Tibial artery (tissue), 4 donors: Measurements from ENCODE around the gene SLC16A13.

Experiments
- DNase-seq, 2 donors: peaks; one replicate each; pipeline ENCODE4 v3.0.0-alpha.2; 2019
- H3K27ac ChIP-seq, 2 donors: fragments of 200-600 bp; sonication (generic) in 1 of 2; 1 replicate in 1 of 2; 2 replicates in 1 of 2; pipeline ENCODE4 v1.5.1; 2018 to 2019; ENCODE audit warnings: mild to moderate bottlenecking in 1 of 2
- H3K27me3 ChIP-seq, 2 donors: fragments of 200-600 bp; sonication (generic) in 1 of 2; one replicate each; pipeline versions ENCODE4 v1.5.1 to v1.6.0; 2016 to 2019
- H3K36me3 ChIP-seq, 3 donors: fragments of 200-600 bp; sonication (generic) in 2 of 3; one replicate each; pipeline ENCODE4 v1.5.1; 2016 to 2019; ENCODE audit warnings: mild to moderate bottlenecking in 2 of 3
- H3K4me1 ChIP-seq, 4 donors: fragments of 200-600 bp; sonication (generic) in 2 of 4; 1 replicate in 3 of 4; 2 replicates in 1 of 4; pipeline ENCODE4 v1.5.1; 2016 to 2019
- H3K4me3 ChIP-seq, 2 donors: fragments of 200-600 bp; sonication (generic) in 1 of 2; 1 replicate in 1 of 2; 2 replicates in 1 of 2; pipeline ENCODE4 v1.5.1; 2018 to 2019; ENCODE audit warnings: mild to moderate bottlenecking in 2 of 2
- H3K9me3 ChIP-seq, 3 donors: fragments of 200-600 bp; sonication (generic) in 1 of 3; one replicate each; pipeline ENCODE4 v1.5.1; 2016 to 2019
- intact Hi-C: fragments of 100-400 bp; cut with DNase I; formaldehyde crosslinking; loops from one replicate; pipeline ENCODE4 v1.15.0; 2023; ENCODE audit warnings: low total_unique reads
- TF ChIP-seq, protein P1 (sequence below), 2 experiments: fragments of 200-600 bp in 1 of 2; fragments of 450-650 bp in 1 of 2; IDR thresholded peaks; one replicate each; pipeline ENCODE4 v1.5.1; 2017 to 2019; ENCODE audit warnings: antibody characterized with exemption in 2 of 2, mild to moderate bottlenecking in 1 of 2, moderate library complexity in 1 of 2

SLC16A13 gene

DNA sequence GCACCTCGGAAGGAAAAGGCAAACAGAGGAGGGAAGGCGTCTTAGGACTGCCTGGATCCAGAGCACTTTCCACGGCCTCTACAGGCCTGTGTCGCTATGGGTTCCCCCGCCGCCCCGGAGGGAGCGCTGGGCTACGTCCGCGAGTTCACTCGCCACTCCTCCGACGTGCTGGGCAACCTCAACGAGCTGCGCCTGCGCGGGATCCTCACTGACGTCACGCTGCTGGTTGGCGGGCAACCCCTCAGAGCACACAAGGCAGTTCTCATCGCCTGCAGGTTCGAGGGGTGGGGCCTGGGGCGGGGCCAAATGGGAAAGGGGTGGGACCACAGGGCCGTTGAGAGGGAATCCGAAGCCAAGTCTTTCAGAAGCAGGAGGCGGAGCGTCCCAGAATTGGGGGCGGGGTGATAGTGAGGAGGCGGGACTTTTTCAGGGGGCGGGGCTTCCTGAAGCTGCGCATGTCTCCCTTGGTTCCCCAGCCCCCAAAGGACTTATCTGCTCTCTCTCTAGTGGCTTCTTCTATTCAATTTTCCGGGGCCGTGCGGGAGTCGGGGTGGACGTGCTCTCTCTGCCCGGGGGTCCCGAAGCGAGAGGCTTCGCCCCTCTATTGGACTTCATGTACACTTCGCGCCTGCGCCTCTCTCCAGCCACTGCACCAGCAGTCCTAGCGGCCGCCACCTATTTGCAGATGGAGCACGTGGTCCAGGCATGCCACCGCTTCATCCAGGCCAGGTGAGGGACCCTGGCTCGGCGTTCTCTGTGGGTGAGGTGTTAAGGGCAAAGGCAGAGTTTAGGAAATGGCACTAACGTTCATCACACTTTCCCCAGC lies 12.0 kb upstream of the SLC16A13 start:
- Histone ChIP-seq H3K4me1 (peaks cover 0 to 28% (median 24%) of the 10 kb centered on the region in 4 donors), H3K4me3 (peak overlapping the region; percentile 25 to 34), H3K36me3 (no peaks in the 10 kb centered on the region), H3K9me3 (no peaks in the 10 kb centered on the region), H3K27me3 (peaks cover 0 to 39% of the 10 kb centered on the region in 2 donors), H3K27ac (peak overlapping the region; percentile 41 to 56)
- TF ChIP-seq, protein P1, sequence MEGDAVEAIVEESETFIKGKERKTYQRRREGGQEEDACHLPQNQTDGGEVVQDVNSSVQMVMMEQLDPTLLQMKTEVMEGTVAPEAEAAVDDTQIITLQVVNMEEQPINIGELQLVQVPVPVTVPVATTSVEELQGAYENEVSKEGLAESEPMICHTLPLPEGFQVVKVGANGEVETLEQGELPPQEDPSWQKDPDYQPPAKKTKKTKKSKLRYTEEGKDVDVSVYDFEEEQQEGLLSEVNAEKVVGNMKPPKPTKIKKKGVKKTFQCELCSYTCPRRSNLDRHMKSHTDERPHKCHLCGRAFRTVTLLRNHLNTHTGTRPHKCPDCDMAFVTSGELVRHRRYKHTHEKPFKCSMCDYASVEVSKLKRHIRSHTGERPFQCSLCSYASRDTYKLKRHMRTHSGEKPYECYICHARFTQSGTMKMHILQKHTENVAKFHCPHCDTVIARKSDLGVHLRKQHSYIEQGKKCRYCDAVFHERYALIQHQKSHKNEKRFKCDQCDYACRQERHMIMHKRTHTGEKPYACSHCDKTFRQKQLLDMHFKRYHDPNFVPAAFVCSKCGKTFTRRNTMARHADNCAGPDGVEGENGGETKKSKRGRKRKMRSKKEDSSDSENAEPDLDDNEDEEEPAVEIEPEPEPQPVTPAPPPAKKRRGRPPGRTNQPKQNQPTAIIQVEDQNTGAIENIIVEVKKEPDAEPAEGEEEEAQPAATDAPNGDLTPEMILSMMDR (IDR thresholded peaks at IDR 0.05), result no peak
- intact Hi-C loops, result loop anchor here (5.0 kb wide), 2 partner anchors 111 to 1359 kb away; partner anchors contain the start of gene RPL26
- DNase-seq, result peak; percentile 86 to 94

DNA sequence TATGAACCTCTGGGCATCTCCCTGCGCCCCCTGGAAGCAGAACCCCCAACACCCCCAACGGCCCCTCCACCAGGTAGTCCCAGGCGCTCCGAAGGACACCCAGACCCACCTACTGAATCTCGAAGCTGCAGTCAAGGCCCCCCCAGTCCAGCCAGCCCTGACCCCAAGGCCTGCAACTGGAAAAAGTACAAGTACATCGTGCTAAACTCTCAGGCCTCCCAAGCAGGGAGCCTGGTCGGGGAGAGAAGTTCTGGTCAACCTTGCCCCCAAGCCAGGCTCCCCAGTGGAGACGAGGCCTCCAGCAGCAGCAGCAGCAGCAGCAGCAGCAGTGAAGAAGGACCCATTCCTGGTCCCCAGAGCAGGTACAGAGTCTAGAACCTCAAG lies 11.4 kb upstream of the SLC16A13 start:
- H3K27me3 ChIP-seq, result peaks cover 0 to 39% of the 10 kb centered on the region in 2 donors
- H3K9me3 ChIP-seq, result no peaks in the 10 kb centered on the region
- intact Hi-C loops, result loop anchor here (5.0 kb wide), 2 partner anchors 112 to 1358 kb away; partner anchors contain the start of gene RPL26
- H3K4me1 ChIP-seq, result peaks cover 0 to 28% (median 23%) of the 10 kb centered on the region in 4 donors
- no peaks in the 10 kb centered on the region for H3K36me3 ChIP-seq
- H3K27ac ChIP-seq, result no peak overlapping the region
- H3K4me3 ChIP-seq, result no peak overlapping the region
- no peak for DNase-seq
- TF ChIP-seq, protein P1 (IDR thresholded peaks at IDR 0.05), result no peak

DNA sequence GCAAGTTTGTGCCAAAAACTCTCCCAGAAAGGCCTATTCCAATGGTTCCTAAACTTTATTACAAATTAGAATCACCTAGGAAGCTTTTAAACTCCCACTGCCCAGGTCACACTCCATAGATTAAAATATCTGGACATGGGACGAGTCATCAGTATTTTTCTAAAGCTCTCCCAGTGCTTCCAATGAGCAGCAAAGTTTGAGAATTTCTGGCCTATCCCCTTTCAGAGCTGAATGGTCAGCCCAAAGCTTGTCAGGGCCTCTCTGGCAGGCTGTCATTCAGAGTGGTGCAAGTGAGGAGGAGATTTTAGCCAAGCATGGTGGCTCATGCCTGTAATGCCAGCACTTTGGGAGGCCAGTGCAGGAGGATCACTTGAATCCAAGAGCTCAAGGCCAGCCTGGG lies 10.6 kb upstream of the SLC16A13 start:
- TF ChIP-seq, protein P1 (IDR thresholded peaks at IDR 0.05), result no peak
- no peak for DNase-seq
- Histone ChIP-seq H3K4me3 (no peak overlapping the region), H3K36me3 (no peaks in the 10 kb centered on the region), H3K27ac (no peak overlapping the region), H3K27me3 (peaks cover 0 to 39% of the 10 kb centered on the region in 2 donors), H3K4me1 (peaks cover 0 to 25% (median 22%) of the 10 kb centered on the region in 4 donors), H3K9me3 (no peaks in the 10 kb centered on the region)
- intact Hi-C loops, result no loop called here

DNA sequence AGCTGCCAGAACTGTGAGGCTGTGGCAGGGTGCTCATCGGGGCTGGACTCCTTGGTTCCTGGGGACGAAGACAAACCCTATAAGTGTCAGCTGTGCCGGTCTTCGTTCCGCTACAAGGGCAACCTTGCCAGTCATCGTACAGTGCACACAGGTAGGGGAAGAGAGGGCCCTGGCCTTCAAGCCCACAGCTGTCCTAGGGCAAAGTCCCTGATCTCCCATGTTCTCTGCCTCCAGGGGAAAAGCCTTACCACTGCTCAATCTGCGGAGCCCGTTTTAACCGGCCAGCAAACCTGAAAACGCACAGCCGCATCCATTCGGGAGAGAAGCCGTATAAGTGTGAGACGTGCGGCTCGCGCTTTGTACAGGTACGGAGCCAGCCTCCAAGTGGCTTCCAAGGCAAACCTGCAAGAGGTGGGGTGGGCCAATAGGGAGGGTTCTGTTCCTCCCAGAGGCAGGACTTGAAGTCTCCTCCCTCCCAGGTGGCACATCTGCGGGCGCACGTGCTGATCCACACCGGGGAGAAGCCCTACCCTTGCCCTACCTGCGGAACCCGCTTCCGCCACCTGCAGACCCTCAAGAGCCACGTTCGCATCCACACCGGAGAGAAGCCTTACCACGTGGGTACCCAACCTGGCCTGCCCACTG lies 9.2 kb upstream of the SLC16A13 start:
- TF ChIP-seq, protein P1 (IDR thresholded peaks at IDR 0.05), result no peak
- Histone ChIP-seq H3K4me3 (no peak overlapping the region), H3K4me1 (peaks cover 0 to 21% (median 17%) of the 10 kb centered on the region in 4 donors), H3K27ac (no peak overlapping the region), H3K27me3 (peaks cover 0 to 40% of the 10 kb centered on the region in 2 donors), H3K36me3 (no peaks in the 10 kb centered on the region), H3K9me3 (no peaks in the 10 kb centered on the region)
- DNase-seq, result no peak
- intact Hi-C loops, result no loop called here

DNA sequence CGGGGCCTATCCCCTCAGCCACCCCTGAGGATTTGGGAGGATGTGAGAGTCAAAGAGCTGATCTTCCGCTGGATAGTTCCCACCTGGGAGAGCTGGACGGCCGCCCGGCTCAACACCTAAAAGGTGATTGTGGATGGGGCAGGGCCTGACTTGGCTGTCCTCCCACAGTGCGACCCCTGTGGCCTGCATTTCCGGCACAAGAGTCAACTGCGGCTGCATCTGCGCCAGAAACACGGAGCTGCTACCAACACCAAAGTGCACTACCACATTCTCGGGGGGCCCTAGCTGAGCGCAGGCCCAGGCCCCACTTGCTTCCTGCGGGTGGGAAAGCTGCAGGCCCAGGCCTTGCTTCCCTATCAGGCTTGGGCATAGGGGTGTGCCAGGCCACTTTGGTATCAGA lies 8.5 kb upstream of the SLC16A13 start:
- Histone ChIP-seq H3K9me3 (no peaks in the 10 kb centered on the region), H3K4me1 (peaks cover 0 to 13% (median 10%) of the 10 kb centered on the region in 4 donors), H3K36me3 (no peaks in the 10 kb centered on the region), H3K4me3 (no peak overlapping the region), H3K27ac (no peak overlapping the region), H3K27me3 (peaks cover 0 to 40% of the 10 kb centered on the region in 2 donors)
- intact Hi-C loops, result no loop called here
- TF ChIP-seq, protein P1 (IDR thresholded peaks at IDR 0.05), result no peak
- DNase-seq, result no peak
